ENCODE measurements around the gene CACHD1. TPM values are rescaled to one million over a fixed set of nuclear protein-coding genes. Genes with fewer than 3 reads are reported as not detected.

CACHD1 gene
- 7.3 and 11.6 TPM in 2 replicates for total RNA-seq (ENCODE audit: low replicate concordance)

DNA sequence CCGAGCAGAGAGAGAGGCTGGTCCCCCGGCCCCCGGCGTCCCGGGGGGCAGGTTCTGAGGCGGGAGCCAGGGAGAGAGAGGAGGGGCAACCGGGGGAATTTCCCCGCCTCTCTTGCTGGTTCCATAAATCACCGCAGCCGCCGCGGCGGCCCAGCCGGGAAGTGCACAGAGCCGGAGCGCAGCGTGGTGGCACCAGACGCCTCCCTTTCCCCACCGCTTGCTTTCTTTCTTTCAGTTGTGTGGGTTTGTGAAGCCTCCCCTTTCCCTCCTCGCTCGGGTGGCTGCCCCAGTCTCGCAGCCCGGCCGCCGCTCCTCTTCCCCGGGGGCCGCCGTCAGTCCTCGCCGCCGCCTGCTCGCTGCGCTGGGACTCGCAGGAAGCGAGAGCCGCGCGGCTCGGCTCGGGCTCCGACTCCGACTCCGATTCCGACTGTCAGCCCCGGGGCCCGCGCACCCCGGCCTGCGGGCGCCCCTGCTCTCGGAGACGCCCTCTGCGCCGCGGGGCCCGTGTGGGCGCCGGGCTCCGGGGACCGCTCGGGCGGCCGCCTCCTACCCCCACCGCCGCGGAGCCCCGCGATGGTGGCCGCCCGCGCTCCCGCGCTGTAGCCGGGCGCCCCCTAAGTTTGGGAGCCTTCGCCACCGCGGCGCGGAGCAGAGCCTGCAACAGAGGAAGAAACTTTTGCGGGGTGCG lies at the start of gene CACHD1:
TSS of gene CACHD1 (plus strand) at position 153 of the 688 bp plus-strand sequence. CDS start 616 bp downstream, outside the sequence.
- TF ChIP-seq CTCF (IDR thresholded peaks at IDR 0.05; ENCODE audit: insufficient read depth, low read length), result peak; percentile 52

DNA sequence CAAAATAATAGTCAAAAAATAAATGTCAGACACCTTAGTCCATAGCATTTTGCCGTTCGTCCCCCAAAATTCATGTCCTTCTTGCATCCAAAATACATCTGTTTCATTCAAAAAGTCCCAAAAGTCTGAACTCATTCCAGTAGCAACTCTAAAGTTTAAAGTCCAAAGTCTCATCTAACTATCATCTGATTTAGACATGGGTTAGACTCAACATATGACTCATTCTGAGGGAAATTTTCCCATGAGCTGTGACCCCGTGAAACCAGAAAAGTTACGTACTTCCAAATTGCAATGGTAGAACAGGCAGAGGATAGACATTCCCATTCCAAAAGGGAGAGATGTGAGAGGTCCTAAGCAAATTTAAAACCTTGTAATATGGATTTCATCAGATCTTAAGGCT lies 48.6 kb upstream of the CACHD1 start:
- H3K4me3 ChIP-seq (ENCODE audit: low read depth, low read length), result no peak overlapping the region
- no peak for TF ChIP-seq CTCF (IDR thresholded peaks at IDR 0.05; ENCODE audit: insufficient read depth, low read length)
- DNase-seq (ENCODE audit: low read depth), result no peak

More for the DNA sequence above, at the start of gene CACHD1:
- peak within 1 kb of the TSS; percentile 70 for H3K4me3 ChIP-seq (ENCODE audit: low read depth, low read length)
- DNase-seq (ENCODE audit: low read depth), result peak; percentile 75

DNA sequence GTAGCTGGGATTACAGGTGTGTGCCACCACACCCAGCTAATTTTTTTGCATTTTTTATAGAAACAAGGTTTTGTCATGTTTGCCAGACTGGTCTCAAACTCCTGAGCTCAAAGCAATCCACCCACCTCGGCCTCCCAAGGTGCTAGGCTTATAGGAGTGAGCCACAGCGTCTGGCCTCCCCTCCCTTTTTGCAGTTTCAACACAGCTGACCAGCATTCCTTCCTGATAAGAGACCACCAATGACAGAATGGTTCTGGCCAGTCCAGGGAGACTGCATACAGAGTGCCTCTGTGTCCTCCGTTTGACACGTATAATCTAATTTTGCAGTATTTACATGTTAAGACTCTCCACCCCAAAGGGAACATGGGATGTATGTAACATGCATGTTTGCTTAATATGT lies 46.4 kb upstream of the CACHD1 start:
- no peak overlapping the region for H3K4me3 ChIP-seq (ENCODE audit: low read depth, low read length)
- TF ChIP-seq CTCF (IDR thresholded peaks at IDR 0.05; ENCODE audit: insufficient read depth, low read length), result no peak
- DNase-seq (ENCODE audit: low read depth), result no peak

DNA sequence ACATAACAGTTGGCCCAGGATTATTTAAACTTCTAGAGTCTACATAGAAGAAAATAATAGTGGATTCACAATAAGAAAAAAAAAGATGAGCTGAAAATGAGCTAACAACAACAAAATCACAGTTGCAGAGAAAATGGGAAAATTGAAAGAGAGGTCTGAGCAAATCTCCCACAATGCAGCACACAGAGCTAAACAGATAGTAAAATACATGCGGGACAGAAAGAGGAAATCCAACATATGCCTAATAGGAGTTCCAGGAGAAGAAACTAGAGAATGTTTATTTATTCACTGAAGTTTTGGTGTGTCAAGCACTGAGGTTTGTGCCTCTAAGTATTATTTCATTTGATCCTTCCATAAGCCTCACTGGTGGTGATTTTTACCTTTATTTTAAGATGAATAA lies 45.5 kb upstream of the CACHD1 start:
- H3K4me3 ChIP-seq (ENCODE audit: low read depth, low read length), result no peak overlapping the region
- no peak for DNase-seq (ENCODE audit: low read depth)
- no peak for TF ChIP-seq CTCF (IDR thresholded peaks at IDR 0.05; ENCODE audit: insufficient read depth, low read length)

DNA sequence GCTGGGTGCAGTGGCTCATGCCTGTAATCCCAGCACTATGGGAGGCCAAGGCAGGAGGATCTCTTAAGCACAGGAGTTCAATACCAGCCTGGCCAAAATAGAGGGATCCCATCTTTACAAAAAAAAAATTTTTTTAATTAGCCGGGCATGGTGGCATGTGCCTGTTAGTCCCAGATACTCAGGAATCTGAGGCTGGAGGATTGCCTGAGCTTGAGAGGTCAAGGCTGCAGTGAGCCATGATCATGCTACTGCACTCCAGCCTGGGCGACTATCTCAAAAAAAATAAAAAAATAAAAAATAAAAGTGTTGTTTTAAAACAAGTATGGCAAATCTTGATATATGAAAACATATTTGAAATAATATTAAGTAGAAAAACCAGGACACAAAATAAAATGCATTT lies 44.4 kb upstream of the CACHD1 start:
- no peak for DNase-seq (ENCODE audit: low read depth)
- no peak for TF ChIP-seq CTCF (IDR thresholded peaks at IDR 0.05; ENCODE audit: insufficient read depth, low read length)

DNA sequence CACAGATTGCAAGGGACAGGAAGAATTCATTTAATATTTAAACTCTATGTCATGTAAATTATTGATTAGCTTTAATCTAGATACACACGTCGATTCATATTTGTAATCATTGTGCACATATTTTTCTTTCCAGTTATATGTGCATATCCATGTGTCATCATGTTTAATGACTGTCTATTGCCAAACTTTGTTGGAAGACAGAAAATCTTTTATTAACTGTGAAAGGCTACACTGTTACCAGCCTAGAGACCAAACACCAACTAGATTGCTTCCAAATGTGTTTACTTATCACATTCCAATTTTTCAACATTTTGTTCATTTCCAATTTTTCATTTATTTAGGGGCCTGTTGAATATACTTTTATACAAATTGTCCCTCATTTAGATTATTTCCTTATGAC lies 43.2 kb upstream of the CACHD1 start:
- DNase-seq (ENCODE audit: low read depth), result no peak
- no peak for TF ChIP-seq CTCF (IDR thresholded peaks at IDR 0.05; ENCODE audit: insufficient read depth, low read length)
- no peak overlapping the region for H3K4me3 ChIP-seq (ENCODE audit: low read depth, low read length)

More for the DNA sequence above, 44.4 kb upstream of the CACHD1 start:
- no peak overlapping the region for H3K4me3 ChIP-seq (ENCODE audit: low read depth, low read length)

DNA sequence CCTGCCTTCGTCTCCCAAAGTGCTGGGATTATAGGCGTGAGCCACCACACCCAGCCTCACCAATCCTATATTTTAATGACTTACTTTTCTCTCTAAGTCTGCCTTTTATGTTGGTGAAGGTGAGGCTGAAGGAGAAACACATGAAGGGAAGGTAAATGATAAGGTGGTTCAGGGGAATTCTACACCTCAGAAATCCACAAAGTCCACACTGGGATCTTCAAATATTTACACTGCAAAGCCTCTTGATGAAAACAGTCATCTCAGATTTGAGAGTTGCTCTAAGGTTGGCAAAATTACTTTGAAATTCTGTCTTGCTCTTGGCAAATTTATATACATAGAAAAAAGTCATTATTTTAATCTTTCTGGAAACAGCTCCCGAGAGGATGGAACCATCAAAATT lies 42.0 kb upstream of the CACHD1 start:
- no peak overlapping the region for H3K4me3 ChIP-seq (ENCODE audit: low read depth, low read length)
- no peak for TF ChIP-seq CTCF (IDR thresholded peaks at IDR 0.05; ENCODE audit: insufficient read depth, low read length)
- no peak for DNase-seq (ENCODE audit: low read depth)

Data from fibroblast of the aortic adventitia (primary cell).